Ammon's horn (tissue), 1 donor: ENCODE measurements around the gene BCL10.

ENCODE experiments used
- DNase-seq: peaks from one replicate; pipeline ENCODE4 v3.0.0-alpha.2; 2016; ENCODE audit warnings: low spot score

The BCL10 gene

GRCh38 chr1:85220756-85221201 is 55.7 kb downstream of the BCL10 start:
- no peak for DNase-seq

- DNase-seq = no peak
These were observed 56.4 kb downstream of the BCL10 start for GRCh38 chr1:85219853-85220610.

GRCh38 chr1:85216697-85217096 is 59.7 kb downstream of the BCL10 start:
- no peak for DNase-seq
